DND-41 (cell line): ENCODE measurements around the gene HNRNPU.

Experiments used
- ATAC-seq: fragments of 200-7000 bp; cut with Tn5 transposase; 3 replicates; pipeline ENCODE4 v1.9.1; 2021; ENCODE audit warnings: low read depth; ENCODE audit not compliant: insufficient read depth
- DNase-seq: peaks from one replicate; pipeline ENCODE4 v3.0.0-alpha.2; 2020
- H2AFZ ChIP-seq: 2 replicates; pipeline ENCODE4 v1.6.0; 2012; ENCODE audit warnings: low read depth, low read length
- H3K27ac ChIP-seq: 2 replicates; pipeline ENCODE4 v1.5.1; 2012; ENCODE audit warnings: low read length, inconsistent platforms
- H3K27me3 ChIP-seq: fragments of 200-600 bp; sonication (generic); 2 replicates; pipeline ENCODE4 v1.6.0; 2012; ENCODE audit warnings: low read length, mild to moderate bottlenecking, inconsistent platforms; ENCODE audit not compliant: insufficient read depth, poor library complexity
- H3K36me3 ChIP-seq: 2 replicates; pipeline ENCODE4 v1.5.1; 2012; ENCODE audit warnings: low read length, inconsistent platforms; ENCODE audit not compliant: insufficient read depth
- H3K4me1 ChIP-seq: 2 replicates; pipeline ENCODE4 v1.5.1; 2012; ENCODE audit warnings: mild to moderate bottlenecking, low read length; ENCODE audit not compliant: insufficient read depth
- H3K4me2 ChIP-seq: 2 replicates; pipeline ENCODE4 v1.6.0; 2012; ENCODE audit warnings: mild to moderate bottlenecking, moderate library complexity, low read length, inconsistent platforms; ENCODE audit not compliant: insufficient read depth
- H3K4me3 ChIP-seq, 2 experiments: fragments of 200-600 bp in 1 of 2; shearing (Covaris generic) in 1 of 2; 2 replicates each; pipeline ENCODE4 v1.5.1; 2012 to 2016; ENCODE audit warnings: inconsistent platforms in 2 of 2, low read length in 2 of 2, mild to moderate bottlenecking in 2 of 2, low read depth in 1 of 2, moderate library complexity in 1 of 2
- H3K79me2 ChIP-seq: 2 replicates; pipeline ENCODE4 v1.6.0; 2012; ENCODE audit warnings: low read length, inconsistent platforms; ENCODE audit not compliant: insufficient read depth
- H3K9ac ChIP-seq: 2 replicates; pipeline ENCODE4 v1.6.0; 2012; ENCODE audit warnings: low read depth, mild to moderate bottlenecking, inconsistent platforms, low read length, moderate library complexity
- H3K9me3 ChIP-seq: 2 replicates; pipeline ENCODE4 v1.5.1; 2012; ENCODE audit warnings: low read length, moderate library complexity, mild to moderate bottlenecking, inconsistent platforms; ENCODE audit not compliant: insufficient read depth, severe bottlenecking
- H4K20me1 ChIP-seq: 2 replicates; pipeline ENCODE4 v1.6.0; 2012; ENCODE audit warnings: low read length; ENCODE audit not compliant: insufficient read depth
- EZH2 ChIP-seq: IDR thresholded peaks from 3 replicates; pipeline ENCODE4 v1.6.1; 2012; ENCODE audit warnings: borderline replicate concordance, low read depth, mild to moderate bottlenecking, moderate library complexity, low read length, inconsistent platforms; ENCODE audit not compliant: severe bottlenecking
- TF ChIP-seq, protein P1 (sequence below): IDR thresholded peaks from 2 replicates; pipeline ENCODE4 v1.5.1; 2012; ENCODE audit warnings: borderline replicate concordance, low read length, moderate library complexity, mild to moderate bottlenecking; ENCODE audit not compliant: poor library complexity, severe bottlenecking; ENCODE audit errors: extremely low read depth

The HNRNPU gene

DNA sequence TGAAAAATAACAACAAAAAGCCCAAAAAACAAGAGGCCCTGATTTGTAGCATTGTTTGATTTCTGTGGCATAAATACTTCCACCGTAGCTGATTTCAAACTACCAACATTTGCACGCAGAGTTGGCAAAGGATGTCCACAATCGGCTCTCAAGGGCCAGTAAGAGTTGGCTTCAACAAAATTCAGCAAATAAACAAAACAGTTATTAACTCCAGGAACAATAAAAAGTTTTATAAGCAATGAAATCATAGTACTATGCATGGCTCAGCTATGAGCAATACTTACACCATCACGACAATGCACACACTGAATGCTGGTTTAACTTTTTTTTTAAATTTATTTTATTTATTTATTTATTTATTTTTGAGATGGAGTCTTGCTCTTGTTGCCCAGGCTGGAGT, 37.6 kb downstream of the HNRNPU start:
- Histone ChIP-seq H3K4me3 (no peak overlapping the region), H3K4me2 (no peak overlapping the region), H3K27ac (no peak overlapping the region), H3K9ac (no peak overlapping the region), H4K20me1 (no peaks in the 10 kb centered on the region), H3K9me3 (no peaks in the 10 kb centered on the region), H3K4me1 (no peaks in the 10 kb centered on the region), H3K79me2 (no peaks in the 10 kb centered on the region), H3K27me3 (no peaks in the 10 kb centered on the region), H2AFZ (no peak overlapping the region), H3K36me3 (no peaks in the 10 kb centered on the region)
- TF ChIP-seq, protein P1, sequence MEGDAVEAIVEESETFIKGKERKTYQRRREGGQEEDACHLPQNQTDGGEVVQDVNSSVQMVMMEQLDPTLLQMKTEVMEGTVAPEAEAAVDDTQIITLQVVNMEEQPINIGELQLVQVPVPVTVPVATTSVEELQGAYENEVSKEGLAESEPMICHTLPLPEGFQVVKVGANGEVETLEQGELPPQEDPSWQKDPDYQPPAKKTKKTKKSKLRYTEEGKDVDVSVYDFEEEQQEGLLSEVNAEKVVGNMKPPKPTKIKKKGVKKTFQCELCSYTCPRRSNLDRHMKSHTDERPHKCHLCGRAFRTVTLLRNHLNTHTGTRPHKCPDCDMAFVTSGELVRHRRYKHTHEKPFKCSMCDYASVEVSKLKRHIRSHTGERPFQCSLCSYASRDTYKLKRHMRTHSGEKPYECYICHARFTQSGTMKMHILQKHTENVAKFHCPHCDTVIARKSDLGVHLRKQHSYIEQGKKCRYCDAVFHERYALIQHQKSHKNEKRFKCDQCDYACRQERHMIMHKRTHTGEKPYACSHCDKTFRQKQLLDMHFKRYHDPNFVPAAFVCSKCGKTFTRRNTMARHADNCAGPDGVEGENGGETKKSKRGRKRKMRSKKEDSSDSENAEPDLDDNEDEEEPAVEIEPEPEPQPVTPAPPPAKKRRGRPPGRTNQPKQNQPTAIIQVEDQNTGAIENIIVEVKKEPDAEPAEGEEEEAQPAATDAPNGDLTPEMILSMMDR = no peak
- TF ChIP-seq EZH2 = no peak
- no peak for DNase-seq
- ATAC-seq = no peak

DNA sequence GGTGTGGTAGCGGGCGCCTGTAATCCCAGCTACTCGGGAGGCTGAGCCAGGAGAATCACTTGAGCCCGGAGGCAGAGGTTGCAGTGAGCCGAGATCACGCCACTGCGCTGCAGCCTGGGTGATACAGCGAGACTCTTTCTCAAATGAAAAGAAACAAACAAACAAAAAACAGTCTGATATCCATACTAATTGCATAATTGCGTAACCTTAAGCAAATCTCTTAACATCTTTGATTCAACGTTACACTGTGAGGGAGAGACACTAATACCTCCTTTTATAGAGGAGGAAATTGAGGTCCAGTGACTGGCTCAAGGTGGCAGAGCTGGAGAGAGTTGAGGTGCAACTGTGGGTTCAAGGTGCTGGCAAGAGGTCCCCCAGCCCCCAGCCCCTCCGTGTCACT, 41.5 kb downstream of the HNRNPU start:
- Histone ChIP-seq H3K4me2 (no peak overlapping the region), H4K20me1 (no peaks in the 10 kb centered on the region), H3K4me1 (no peaks in the 10 kb centered on the region), H3K36me3 (no peaks in the 10 kb centered on the region), H3K9me3 (no peaks in the 10 kb centered on the region), H2AFZ (no peak overlapping the region), H3K27ac (no peak overlapping the region), H3K9ac (no peak overlapping the region), H3K4me3 (no peak overlapping the region), H3K27me3 (no peaks in the 10 kb centered on the region), H3K79me2 (no peaks in the 10 kb centered on the region)
- TF ChIP-seq, protein P1 = no peak
- no peak for TF ChIP-seq EZH2
- DNase-seq (no peak), ATAC-seq (no peak)

DNA sequence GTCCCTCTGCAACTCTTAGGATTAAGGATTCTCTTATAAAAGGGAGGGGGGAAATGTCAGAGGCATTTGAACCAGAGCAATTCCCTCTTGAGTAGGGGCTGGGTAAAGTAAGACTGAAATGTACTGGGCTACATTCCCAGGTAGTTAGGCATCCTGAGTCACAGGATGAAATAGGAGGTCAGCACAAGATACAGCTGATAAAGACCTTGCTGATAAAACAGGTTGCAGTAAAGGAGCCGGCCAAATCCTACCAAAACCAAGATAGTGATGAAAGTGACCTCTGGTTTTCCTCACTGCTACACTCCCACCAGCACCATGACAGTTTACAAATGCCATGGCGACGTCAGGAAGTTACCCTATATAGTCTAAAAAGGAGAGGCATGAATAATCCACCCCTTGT, 43.2 kb downstream of the HNRNPU start:
- DNase-seq (no peak), ATAC-seq (no peak)
- H4K20me1 ChIP-seq = no peaks in the 10 kb centered on the region
- no peak overlapping the region for H3K4me2 ChIP-seq
- no peaks in the 10 kb centered on the region for H3K79me2 ChIP-seq
- H3K9me3 ChIP-seq = no peaks in the 10 kb centered on the region
- H3K27me3 ChIP-seq = no peaks in the 10 kb centered on the region
- no peak overlapping the region for H2AFZ ChIP-seq
- H3K27ac ChIP-seq = no peak overlapping the region
- no peaks in the 10 kb centered on the region for H3K36me3 ChIP-seq
- TF ChIP-seq, protein P1 = no peak
- no peak for TF ChIP-seq EZH2
- no peaks in the 10 kb centered on the region for H3K4me1 ChIP-seq
- H3K4me3 ChIP-seq = no peak overlapping the region
- H3K9ac ChIP-seq = no peak overlapping the region

GRCh38 chr1:244820131-244820530, 44.2 kb downstream of the HNRNPU start:
- no peak for ATAC-seq
- no peak overlapping the region for H3K9ac ChIP-seq
- H4K20me1 ChIP-seq = no peaks in the 10 kb centered on the region
- no peak overlapping the region for H3K4me2 ChIP-seq
- no peak overlapping the region for H3K4me3 ChIP-seq
- H2AFZ ChIP-seq = no peak overlapping the region
- no peaks in the 10 kb centered on the region for H3K79me2 ChIP-seq
- TF ChIP-seq, protein P1 = no peak
- TF ChIP-seq EZH2 = no peak
- H3K9me3 ChIP-seq = no peaks in the 10 kb centered on the region
- H3K27me3 ChIP-seq = no peaks in the 10 kb centered on the region
- H3K4me1 ChIP-seq = no peaks in the 10 kb centered on the region
- DNase-seq = no peak
- H3K27ac ChIP-seq = no peak overlapping the region
- H3K36me3 ChIP-seq = no peaks in the 10 kb centered on the region
